Measurements from ENCODE around the gene OR4C15. TPM values are rescaled to one million over a fixed set of nuclear protein-coding genes. Genes with fewer than 3 reads are reported as not detected.

The OR4C15 gene
- total RNA-seq, result not detected in 2 replicates

GRCh38 chr11:55554169-55554568, at the start of gene OR4C15:
TSS of gene OR4C15 (plus strand) at chr11:55554469. CDS start at chr11:55554469, 0 bp downstream.

GRCh38 chr11:55571828-55572227, 17.6 kb downstream of the OR4C15 start, which contains the start of gene OR4C16:
TSS of gene OR4C16 (plus strand) at chr11:55572128. CDS start at chr11:55572128, 0 bp downstream.

Other genes starting within 250 kb of the OR4C15 start
- gene OR4A16, start 211.3 kb upstream of the OR4C15 start, total RNA-seq, result not detected in 2 replicates
- not detected in 2 replicates for gene OR4A15, start 186.5 kb upstream of the OR4C15 start, total RNA-seq
- not detected in 2 replicates for gene OR4C16, start 17.7 kb downstream of the OR4C15 start, total RNA-seq
- not detected in 2 replicates for gene OR4C11, start 53.2 kb downstream of the OR4C15 start, total RNA-seq
- not detected in 2 replicates for gene OR4P4, start 80.6 kb downstream of the OR4C15 start, total RNA-seq
- gene OR4S2, start 93.9 kb downstream of the OR4C15 start, total RNA-seq, result not detected in 2 replicates
- not detected in 2 replicates for gene OR4C6, start 107.7 kb downstream of the OR4C15 start, total RNA-seq
- not detected in 2 replicates for gene OR5D13, start 219.0 kb downstream of the OR4C15 start, total RNA-seq
- gene OR5D14, start 241.1 kb downstream of the OR4C15 start, total RNA-seq, result not detected in 2 replicates